Left lobe of liver (tissue), 2 donors: ENCODE results near the gene GBP5. TPM values are rescaled to one million over a fixed set of nuclear protein-coding genes. Genes with fewer than 3 reads are reported as not detected.
"Not testable (repeated sequence)": the region's sequence is repeated elsewhere in the genome, so short reads cannot be mapped to it uniquely, and the experiment has no call there.

Source experiments
- ATAC-seq: fragments of 200-7000 bp; cut with Tn5 transposase; one replicate; pipeline ENCODE4 v1.9.1; 2020; ENCODE audit warnings: mild to moderate bottlenecking, moderate library complexity
- DNase-seq: peaks from one replicate; pipeline ENCODE4 v3.0.0-alpha.2; 2020; ENCODE audit warnings: low spot score
- total RNA-seq: library from RNA; stranded (reverse); gene quantifications from one replicate; pipeline ENCODE4 v1.2.1, GENCODE V29; 2021
- donor health status: DM: no; HTN: no; CAD: no; lungs with moderate emphysema.
- donor health status: DM: no; HTN: yes; CAD: no.

GBP5 gene, protein sequence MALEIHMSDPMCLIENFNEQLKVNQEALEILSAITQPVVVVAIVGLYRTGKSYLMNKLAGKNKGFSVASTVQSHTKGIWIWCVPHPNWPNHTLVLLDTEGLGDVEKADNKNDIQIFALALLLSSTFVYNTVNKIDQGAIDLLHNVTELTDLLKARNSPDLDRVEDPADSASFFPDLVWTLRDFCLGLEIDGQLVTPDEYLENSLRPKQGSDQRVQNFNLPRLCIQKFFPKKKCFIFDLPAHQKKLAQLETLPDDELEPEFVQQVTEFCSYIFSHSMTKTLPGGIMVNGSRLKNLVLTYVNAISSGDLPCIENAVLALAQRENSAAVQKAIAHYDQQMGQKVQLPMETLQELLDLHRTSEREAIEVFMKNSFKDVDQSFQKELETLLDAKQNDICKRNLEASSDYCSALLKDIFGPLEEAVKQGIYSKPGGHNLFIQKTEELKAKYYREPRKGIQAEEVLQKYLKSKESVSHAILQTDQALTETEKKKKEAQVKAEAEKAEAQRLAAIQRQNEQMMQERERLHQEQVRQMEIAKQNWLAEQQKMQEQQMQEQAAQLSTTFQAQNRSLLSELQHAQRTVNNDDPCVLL
- total RNA-seq, result 0.68 TPM

DNA sequence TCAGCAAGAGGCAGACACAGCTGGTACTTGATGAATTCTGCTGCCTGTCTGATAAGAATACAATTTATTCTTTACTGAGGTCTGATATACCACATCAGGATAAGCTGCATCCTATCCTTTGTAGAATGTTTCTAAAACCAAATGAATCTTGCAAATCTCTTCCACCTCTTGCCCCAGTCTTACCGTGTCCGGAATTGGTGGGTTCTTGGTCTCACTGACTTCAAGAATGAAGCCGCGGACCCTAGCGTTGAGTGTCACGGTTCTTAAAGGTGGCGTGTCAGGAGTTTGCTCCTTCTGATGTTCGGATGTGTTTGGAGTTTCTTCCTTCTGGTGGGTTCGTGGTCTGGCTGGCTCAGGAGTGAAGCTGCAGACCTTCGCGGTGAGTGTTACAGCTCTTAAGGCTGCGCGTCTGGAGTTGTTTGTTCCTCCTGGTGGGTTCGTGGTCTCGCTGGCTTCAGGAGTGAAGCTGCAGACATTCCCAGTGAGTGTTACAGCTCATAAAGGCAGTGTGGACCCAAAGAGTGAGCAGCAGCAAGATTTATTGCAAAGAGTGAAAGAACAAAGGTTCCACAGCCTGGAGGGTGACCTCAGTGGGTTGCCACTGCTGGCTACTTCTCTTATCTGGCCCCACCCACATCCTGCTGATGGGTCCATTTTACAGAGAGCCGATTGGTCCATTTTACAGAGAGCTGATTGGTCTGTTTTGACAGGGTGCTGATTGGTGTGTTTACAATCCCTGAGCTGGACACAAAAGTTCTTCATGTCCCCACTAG lies at the start of gene GBP5:
TSS of gene GBP5 (minus strand) at position 592 of the 773 bp plus-strand sequence. CDS start 3,305 bp downstream, outside the sequence.
- not testable (repeated sequence) for DNase-seq, ATAC-seq

DNA sequence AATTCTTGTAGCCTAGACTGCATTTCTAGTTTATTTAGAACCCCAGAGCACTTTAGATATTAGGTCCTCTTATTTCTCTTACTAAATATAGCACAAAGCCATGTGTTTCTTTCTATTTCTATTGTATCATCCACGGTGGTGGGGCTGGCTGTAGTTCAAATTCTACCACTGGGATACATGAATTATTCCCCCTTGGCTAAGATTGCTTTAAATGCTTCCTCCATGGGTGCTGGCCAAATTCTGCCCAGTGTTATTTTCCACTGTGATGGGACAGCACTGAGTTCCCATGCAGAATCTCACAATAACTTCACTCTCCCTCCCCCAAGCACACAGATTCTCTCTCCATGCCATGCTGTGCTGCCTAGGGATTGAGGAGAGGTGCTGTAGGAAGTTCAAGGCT lies 49.7 kb upstream of the GBP5 start:
- ATAC-seq (no peak), DNase-seq (no peak)

DNA sequence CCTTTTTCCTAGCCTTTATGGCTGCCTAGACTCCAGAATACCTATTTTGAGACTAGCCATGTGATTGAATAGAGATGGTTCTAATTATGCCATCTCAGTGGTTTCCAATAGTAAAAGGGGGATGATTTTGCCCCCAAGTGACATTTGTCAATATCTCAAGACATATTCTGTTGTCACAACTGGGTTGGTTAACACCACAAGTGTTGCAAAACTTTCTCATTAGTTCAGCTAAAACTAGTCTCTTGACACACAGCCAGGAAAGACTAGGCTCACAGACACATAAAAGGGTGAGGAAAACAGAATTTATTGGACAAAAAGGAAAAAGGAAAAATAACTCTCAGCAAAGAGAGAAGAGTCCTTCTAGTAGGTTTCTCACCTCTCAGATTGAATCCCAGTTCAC lies 39.9 kb upstream of the GBP5 start:
- DNase-seq, result no peak
- no peak for ATAC-seq

DNA sequence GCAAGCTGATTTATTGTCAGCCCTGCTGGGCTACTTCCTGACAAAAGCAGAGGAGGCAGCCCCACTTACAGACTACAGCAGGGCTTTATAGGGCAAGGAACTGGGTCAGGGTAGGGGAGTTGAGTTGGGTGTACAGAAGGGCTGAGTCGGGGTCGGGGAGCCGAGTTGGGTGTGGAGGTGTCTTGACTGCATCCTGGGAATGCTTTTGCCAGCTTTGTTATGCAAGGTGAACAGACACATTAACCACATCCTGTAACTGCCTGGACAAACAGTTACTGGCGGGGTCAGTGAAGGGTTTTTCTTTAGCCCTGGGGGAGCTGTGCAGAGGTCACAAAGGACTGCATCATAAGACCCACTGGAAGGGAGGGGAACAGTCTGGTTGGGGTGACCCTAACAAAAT lies 39.1 kb upstream of the GBP5 start:
- ATAC-seq (peak; percentile 68), DNase-seq (no peak)

DNA sequence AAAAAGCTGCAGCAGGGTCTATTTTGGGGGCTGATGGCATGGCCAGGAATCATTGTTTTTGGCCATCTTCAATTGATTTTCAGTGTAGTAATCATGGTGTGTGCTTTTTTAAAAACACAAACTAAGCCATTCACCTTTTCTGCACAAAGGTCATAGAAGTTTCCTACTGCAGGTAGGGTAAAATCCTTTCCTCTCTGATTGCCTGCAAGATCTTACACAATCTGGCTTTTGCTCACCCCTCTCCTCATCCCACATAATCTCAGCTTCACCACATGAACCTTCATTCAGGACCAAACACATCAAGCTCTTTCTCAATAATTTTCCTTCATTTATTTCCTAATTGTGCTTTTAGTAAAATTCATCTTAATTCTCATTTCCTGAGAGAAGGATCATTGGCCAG lies 38.3 kb upstream of the GBP5 start:
- DNase-seq (no peak), ATAC-seq (peak; percentile 88)

DNA sequence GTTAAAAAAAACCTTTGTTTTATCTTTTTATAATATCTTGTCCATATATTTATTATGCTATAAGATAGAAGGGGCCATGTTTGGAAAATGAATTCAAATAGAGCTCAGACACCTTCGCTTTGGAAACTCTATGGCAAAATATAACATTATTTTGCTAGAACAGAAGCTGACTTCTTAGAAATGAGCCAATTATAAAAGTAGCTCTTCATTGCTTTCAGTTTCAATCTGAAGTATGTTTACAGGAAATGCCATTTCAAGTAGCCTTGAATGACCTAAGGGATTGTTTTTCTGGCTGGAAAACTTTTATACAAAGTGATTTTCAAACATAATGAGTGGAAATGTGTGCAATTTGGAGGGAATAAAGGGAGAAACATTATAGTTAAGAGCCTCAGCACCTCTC lies 37.8 kb upstream of the GBP5 start:
- no peak for DNase-seq
- ATAC-seq, result peak; percentile 59

DNA sequence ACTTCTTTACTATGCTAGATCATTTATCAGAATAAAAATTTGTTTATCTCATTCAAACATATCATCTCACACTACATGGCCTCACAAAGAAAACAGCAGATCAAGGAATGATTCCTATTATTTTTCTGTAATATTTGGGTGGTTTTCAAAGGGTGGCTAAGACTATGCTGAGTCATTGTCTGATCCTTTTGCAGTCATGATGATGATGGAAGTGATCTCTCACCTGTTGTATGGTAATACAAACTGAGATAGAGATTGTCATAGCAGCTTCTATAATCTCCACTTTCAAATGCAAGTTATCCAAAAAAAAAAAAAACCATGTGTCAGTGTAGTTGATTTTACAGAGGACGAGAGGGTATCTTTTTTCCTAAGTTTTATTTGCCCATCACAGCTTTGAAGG lies 37.2 kb upstream of the GBP5 start:
- no peak for ATAC-seq
- no peak for DNase-seq

DNA sequence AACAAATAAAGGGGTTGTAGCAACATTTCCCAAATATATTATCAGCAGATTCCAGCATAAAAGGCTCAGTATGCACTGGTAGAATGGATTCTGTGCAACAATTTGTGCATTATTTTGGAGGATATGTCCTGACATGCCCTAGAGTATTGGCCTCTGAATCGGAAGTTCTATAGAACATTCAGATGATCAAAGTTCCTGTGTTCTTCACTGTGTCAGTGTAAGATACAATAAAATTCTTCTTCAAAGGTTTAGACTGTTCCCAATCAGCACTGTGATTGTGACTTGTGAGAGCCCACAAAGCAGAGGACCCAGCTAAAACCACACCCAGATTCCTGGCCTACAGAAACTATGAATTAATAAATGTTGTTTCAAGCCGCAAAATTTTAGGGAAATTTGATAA lies 33.6 kb upstream of the GBP5 start:
- ATAC-seq, result no peak
- DNase-seq, result no peak

DNA sequence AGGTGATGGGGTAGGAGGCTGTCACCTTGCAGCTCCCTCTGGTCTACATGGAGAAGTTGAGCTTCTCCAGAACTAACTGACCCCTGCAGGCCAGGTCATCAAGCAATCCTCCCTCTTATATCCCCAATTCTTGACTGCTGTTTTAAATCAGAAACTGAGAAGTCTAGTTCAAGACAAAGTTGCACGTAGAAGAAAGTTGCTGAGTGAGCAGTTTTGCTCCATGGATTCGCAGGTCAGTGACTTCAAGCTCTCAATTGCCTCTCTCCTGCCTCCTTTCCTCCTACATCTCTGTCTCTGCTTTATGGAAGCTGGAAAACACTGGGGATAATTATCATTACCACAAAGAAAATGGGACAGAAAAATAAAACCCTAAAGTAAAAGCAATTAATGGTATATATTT lies 32.8 kb upstream of the GBP5 start:
- no peak for ATAC-seq
- no peak for DNase-seq

DNA sequence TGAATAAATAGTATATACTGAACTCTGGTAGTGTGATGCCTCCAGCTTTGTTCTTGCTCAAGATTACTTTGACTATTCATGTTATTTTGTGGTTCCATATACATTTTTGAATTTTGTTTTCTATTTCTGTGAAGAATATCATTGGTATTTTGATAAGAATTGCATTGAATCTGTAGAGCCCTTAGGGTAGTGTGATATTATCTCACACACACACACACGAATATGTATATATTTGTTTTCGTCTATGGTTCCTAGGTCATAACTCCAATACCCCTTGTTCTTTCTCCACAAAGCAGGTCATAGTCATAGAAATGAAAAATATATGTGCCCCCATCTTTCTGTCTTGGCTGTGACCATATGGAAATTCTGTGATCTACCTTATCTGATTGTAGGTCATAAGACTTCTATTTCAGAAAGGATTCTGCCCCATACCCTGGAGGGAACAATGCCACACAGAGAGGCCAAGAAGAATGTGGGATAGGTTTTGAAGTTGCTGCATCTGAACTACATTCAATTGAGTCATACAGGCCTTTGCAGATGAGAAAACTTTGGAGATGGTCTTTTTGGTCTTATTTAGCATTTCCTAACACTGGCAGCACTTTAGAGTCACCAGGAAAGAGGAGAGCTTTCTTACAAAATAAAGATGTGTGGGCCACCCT lies 32.0 kb upstream of the GBP5 start:
- no peak for DNase-seq
- no peak for ATAC-seq

DNA sequence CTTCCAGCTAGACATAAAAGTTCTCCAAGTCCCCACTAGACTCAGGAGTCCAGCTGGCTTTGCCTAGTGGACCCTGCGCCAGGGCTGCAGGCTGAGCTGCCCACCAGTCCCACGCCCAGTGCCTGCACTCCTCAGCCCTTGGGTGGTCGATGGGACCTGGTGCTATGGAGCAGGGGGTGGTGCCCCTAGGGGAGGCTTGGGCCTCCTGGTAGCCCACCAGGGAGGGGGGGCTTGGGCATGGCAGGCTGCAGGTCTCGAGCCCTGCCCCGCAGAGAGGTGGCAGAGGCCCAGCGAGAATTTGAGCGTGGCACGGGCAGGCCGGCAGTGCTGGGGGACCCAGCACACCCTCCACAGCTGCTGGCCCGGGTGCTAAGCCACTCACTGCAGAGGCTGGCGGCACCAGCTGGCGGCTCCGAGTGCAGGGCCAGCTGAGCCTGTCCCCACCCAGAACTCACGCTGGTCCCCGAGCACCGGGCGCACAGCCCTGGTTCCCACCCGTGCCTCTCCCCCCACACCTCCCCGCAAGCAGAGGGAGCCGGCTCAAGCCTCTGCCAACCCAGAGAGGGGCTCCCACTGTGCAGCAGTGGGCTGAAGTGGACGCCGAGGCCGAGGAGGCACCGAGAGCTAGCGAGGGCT lies 30.2 kb upstream of the GBP5 start:
- ATAC-seq, result no peak
- no peak for DNase-seq

DNA sequence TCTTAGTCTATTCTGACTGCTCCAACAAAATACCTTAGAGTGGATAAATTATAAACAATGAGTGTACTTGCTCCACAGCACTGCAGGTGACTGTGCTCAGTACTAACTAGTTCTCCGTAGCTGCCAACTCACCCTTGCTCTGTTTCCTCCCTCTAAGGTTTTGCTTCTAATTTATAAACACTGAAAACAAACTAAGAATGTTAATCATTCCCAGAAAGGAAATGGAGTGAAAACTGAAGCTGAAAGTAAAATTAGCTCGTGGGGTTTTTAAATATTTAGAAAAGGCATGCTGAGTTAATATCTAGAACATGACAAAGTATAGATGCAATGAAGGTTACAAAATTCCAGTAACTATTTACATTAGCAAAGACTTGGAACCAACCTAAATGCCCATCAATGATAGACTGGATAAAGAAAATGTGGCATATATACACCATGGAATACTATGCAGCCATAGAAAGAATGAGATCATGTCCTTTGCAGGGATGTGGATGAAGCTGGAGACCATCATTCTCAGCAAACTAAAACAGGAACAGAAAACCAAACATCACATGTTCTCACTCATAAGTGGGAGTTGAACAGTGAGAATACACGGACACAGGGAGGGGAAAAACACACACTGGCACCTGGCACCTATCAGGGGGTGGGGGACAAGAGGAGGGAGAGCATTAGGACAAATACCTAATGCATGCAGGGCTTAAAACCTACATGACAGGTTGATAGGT lies 27.2 kb upstream of the GBP5 start:
- ATAC-seq, result peak; percentile 78
- not testable (repeated sequence) for DNase-seq

DNA sequence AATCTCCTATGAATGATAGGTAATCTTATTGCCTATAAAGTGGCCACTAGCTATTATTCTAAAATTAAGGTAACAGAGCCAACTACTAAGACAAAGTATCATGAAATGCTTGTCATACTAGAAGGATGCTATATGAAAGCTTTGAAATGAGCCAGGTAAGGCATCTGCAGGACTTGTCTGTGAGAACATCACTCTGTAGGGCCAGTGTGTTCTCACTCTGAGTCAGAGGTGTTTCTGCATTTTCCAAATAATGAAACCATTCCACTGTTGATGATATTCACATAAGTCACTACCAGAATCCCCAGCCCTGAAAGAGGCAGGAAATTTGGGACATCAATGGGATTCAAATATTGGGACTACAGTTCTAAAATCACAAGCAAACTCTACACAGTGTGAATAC lies 25.8 kb upstream of the GBP5 start:
- no peak for DNase-seq
- no peak for ATAC-seq

DNA sequence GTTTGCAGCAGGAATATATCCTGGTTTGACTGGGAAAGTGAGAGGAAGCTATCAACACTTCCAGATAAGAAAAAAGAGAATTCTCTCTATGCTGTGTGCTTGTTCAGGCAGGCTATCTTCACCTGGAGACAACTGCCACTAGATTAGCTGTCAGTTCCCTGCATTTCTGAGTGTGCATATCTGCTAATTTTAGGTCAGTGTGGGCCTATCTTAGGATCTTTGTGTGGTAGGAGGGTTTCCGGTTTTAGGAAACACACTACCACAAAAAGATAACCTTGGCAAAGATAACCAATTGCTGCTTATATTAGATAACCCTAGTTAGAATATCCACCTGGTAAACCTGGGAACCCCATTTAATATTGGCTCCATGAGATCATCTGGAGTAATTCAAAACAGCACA lies 22.5 kb upstream of the GBP5 start:
- DNase-seq, result no peak
- ATAC-seq, result no peak

DNA sequence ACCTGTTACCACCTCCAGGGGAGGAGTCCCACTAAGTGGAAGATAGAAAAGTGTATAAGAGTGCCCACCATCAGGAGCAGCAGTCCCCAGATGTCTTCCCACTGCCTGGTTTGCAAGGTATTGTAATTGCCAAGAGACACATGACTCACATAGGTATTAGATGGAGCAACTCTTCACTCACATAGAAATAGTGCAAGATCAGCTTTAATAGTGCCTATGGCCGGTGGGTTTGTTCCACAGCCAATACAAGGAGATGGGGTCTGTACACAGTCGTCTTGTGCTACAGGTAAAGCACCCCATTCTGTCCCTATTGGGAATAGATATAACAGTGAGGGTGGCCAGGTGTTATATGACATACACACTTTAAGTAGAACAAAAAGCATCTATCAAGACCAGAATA lies 18.6 kb upstream of the GBP5 start:
- no peak for ATAC-seq
- DNase-seq, result no peak

DNA sequence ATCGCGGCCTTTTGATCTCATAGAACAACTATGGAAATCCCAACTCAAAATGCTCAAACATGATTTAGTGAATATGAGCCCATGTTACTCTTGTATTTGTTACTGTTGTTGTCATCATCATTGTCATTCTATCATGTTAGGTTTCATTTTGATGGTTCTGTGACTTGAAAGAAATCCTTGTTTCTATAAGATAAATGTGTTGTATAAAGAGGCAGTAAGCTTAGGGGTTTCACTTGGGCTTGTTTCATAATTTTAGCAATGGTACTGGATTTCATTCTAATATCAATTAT lies 15.3 kb upstream of the GBP5 start:
- no peak for DNase-seq
- ATAC-seq, result no peak

DNA sequence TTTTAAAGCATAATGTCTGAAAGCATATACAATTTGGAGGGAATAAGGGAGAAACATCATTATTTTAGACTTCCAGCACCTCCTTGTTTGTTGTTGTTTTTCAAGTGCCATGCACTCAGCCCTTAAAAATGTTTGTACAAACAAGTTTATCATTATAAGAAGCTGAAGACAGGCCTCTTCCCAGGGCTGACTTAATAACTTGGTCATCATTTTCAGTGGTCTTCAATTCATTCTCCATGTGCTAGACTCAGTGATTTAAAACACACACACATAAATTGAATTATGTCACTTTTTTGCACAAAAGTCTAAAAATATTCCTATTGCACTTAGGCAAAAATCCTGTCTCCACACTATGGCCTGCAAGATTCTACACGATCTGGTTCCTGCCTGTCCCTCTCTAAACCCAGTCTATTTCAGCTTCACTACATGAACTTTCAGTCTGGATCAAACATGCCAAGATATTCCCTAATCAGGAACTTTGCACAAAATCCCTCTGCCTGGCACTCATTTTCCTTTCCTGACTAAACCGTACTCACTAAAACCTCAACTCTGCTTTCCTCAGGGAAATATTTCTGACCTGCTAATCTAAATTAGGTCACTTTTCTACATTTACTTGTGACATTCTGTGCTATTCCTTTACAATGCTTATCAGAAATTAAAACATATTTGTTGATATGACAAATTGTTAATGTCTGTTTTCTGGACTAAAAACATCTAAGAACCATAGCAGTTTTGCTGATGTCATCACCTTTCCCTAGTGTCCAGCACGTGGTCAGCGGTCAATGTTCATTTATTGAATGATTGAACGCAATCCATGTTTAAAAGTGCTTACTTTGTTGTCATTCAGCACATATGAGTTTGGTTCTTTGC lies 14.8 kb upstream of the GBP5 start:
- ATAC-seq (peak; percentile 73), DNase-seq (no peak)

DNA sequence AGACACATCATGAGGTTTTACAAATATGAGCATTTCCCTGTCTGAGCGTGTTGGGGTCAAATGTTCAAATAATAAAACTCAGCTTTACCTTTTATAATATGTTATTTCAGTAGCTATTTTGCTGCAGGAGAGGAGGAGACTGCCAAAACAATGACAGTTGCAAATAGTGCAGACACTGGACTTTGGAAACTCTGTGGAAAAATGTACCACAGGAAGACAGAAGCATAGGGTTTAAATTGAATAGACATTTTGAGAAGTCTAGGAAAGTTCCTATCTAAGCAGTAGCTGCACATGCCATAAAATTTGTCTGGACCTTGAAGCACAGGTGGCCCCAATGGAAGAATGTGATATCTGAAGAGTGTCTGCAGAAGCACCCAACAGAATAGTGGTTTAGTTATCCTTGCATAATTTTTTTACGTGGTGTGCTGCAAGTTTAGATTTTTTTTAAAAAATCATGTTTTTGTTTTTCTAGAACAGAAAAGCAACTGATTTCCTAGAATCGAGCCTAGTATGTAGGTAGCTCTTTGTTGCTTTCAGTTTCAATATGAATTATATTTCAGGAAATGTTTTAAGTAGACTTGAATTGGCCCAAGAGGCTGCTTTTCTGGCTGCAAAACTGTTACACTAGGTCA lies 14.0 kb upstream of the GBP5 start:
- peak; percentile 77 for ATAC-seq
- no peak for DNase-seq

DNA sequence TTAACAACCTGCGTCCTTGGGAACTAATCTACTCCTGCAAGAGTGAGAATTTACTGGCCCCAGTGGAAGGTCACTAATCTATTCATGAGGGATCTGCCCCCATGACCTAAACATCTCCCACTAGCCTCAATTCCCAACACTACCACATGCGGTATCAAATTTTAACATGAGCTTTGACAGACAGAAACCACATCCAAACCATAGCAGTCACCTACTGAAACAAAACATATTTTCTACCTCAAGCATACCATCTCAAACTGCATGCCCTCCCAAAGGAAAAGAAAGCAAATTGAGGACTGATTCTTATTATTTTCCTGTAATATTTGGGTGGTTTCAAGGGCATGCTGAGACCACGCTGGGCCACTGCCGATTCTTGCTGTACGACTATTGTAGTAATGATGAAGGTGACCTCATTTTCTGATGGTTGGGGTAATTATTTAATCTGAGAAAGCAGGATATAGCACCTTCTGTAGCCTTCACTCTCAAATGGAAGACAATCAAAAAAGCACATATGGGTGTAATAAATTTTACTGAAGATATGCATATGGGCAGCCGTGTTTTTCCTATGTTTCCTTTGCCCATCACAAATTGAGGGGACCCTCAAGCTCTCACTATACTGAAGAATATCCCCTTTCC lies 13.2 kb upstream of the GBP5 start:
- no peak for DNase-seq

More for the DNA sequence above, 13.2 kb upstream of the GBP5 start:
- ATAC-seq, result no peak
